Thoracic aorta (tissue), 2 donors: ENCODE data around the gene ADAM8. TPM values are rescaled to one million over a fixed set of nuclear protein-coding genes. Genes with fewer than 3 reads are reported as not detected.
"Not testable (repeated sequence)": the region's sequence is repeated elsewhere in the genome, so short reads cannot be mapped to it uniquely, and the experiment has no call there.

Experiments
- ATAC-seq: fragments of 150-250 bp; one replicate; pipeline ENCODE4 v1.8.0; 2017; ENCODE audit warnings: low read depth; ENCODE audit not compliant: insufficient number of reproducible peaks, low FRiP score
- DNase-seq: peaks from one replicate; pipeline ENCODE4 v3.0.0-alpha.2; 2020; ENCODE audit warnings: low spot score
- H3K27ac ChIP-seq, 2 donors: fragments of 200-600 bp; sonication (generic); 1 replicate in 1 of 2; 2 replicates in 1 of 2; pipeline ENCODE4 v1.5.1; 2016; ENCODE audit warnings: mild to moderate bottlenecking in 2 of 2, moderate library complexity in 2 of 2
- H3K27me3 ChIP-seq: fragments of 200-600 bp; sonication (generic); replicated peaks from 2 replicates; pipeline ENCODE4 v1.6.0; 2016; ENCODE audit warnings: mild to moderate bottlenecking; ENCODE audit not compliant: insufficient read depth
- H3K36me3 ChIP-seq: fragments of 200-600 bp; sonication (generic); one replicate; pipeline ENCODE4 v1.5.1; 2016
- H3K4me1 ChIP-seq, 2 donors: fragments of 200-600 bp; sonication (generic); 1 replicate in 1 of 2; 2 replicates in 1 of 2; pipeline versions ENCODE4 v1.5.1 to v1.6.0; 2016; ENCODE audit warnings: low read depth in 2 of 2, mild to moderate bottlenecking in 1 of 2; ENCODE audit not compliant: control insufficient read depth in 1 of 2
- H3K4me3 ChIP-seq: fragments of 200-600 bp; sonication (generic); 2 replicates; pipeline ENCODE4 v1.5.1; 2016; ENCODE audit warnings: mild to moderate bottlenecking
- H3K9me3 ChIP-seq: fragments of 200-600 bp; sonication (generic); 2 replicates; pipeline ENCODE4 v1.5.1; 2016
- CTCF ChIP-seq: fragments of 200-600 bp; sonication (generic); IDR thresholded peaks from one replicate; pipeline ENCODE4 v1.5.1; 2019; ENCODE audit warnings: antibody characterized with exemption
- total RNA-seq, 2 donors: library from RNA; depleted of rRNA; stranded (reverse); fragments of >200 nt; gene quantifications; one replicate each; pipeline versions ENCODE4 v1.1.0 to v1.2.3, GENCODE V29; 2016

ADAM8 gene
- total RNA-seq, 2 donors from 2014 or later: 7.2 to 14.0 TPM

GRCh38 chr10:133237241-133237587 is 39.5 kb downstream of the ADAM8 start:
- no peaks in the 10 kb centered on the region for H3K27me3 ChIP-seq
- ATAC-seq: no peak
- H3K36me3 ChIP-seq: no peaks in the 10 kb centered on the region
- no peaks in the 10 kb centered on the region for H3K9me3 ChIP-seq
- no peak for DNase-seq
- peaks cover 0 to 18% of the 10 kb centered on the region in 2 donors for H3K4me1 ChIP-seq
- no peak for TF ChIP-seq CTCF
- H3K4me3 ChIP-seq: peak overlapping the region; percentile 52
- no peak overlapping the region for H3K27ac ChIP-seq

- no peaks in the 10 kb centered on the region for H3K27me3 ChIP-seq
- no peak for TF ChIP-seq CTCF
- no peaks in the 10 kb centered on the region for H3K9me3 ChIP-seq
- H3K4me1 ChIP-seq: peaks cover 0 to 18% of the 10 kb centered on the region in 2 donors
- H3K36me3 ChIP-seq: no peaks in the 10 kb centered on the region
- ATAC-seq (no peak), DNase-seq (no peak)
- H3K27ac ChIP-seq: peak overlapping the region in 1 of 2 donors; percentile 52
- H3K4me3 ChIP-seq: peak overlapping the region; percentile 52
Observed at GRCh38 chr10:133236401-133237240, 40.0 kb downstream of the ADAM8 start.

GRCh38 chr10:133235932-133236331 is 40.7 kb downstream of the ADAM8 start:
- ATAC-seq (no peak), DNase-seq (no peak)
- Histone ChIP-seq H3K36me3 (no peaks in the 10 kb centered on the region), H3K9me3 (no peaks in the 10 kb centered on the region), H3K4me1 (peaks cover 0 to 18% of the 10 kb centered on the region in 2 donors), H3K4me3 (peak overlapping the region; percentile 52), H3K27me3 (no peaks in the 10 kb centered on the region), H3K27ac (peak overlapping the region in 1 of 2 donors; percentile 52)
- TF ChIP-seq CTCF: no peak

- no peaks in the 10 kb centered on the region for H3K36me3 ChIP-seq
- H3K4me3 ChIP-seq: peak overlapping the region; percentile 52
- peak overlapping the region in 1 of 2 donors; percentile 52 for H3K27ac ChIP-seq
- ATAC-seq: no peak
- DNase-seq: no peak
- peaks cover 0 to 18% of the 10 kb centered on the region in 2 donors for H3K4me1 ChIP-seq
- no peak for TF ChIP-seq CTCF
- no peaks in the 10 kb centered on the region for H3K27me3 ChIP-seq
- no peaks in the 10 kb centered on the region for H3K9me3 ChIP-seq
Observed at GRCh38 chr10:133235265-133235855, 41.3 kb downstream of the ADAM8 start.

- H3K4me1 ChIP-seq: peaks cover 0 to 18% of the 10 kb centered on the region in 2 donors
- H3K9me3 ChIP-seq, DNase-seq, H3K36me3 ChIP-seq, H3K27me3 ChIP-seq, H3K27ac ChIP-seq, ATAC-seq: not testable (repeated sequence)
- H3K4me3 ChIP-seq: peak overlapping the region; percentile 52
Observed at GRCh38 chr10:133234796-133235195, 41.9 kb downstream of the ADAM8 start.
